Measurements from ENCODE around the gene COL8A1. TPM values are rescaled to one million over a fixed set of nuclear protein-coding genes. Genes with fewer than 3 reads are reported as not detected.

COL8A1 gene
- total RNA-seq, 1 donor from 2014 or later: 0.08 TPM

DNA sequence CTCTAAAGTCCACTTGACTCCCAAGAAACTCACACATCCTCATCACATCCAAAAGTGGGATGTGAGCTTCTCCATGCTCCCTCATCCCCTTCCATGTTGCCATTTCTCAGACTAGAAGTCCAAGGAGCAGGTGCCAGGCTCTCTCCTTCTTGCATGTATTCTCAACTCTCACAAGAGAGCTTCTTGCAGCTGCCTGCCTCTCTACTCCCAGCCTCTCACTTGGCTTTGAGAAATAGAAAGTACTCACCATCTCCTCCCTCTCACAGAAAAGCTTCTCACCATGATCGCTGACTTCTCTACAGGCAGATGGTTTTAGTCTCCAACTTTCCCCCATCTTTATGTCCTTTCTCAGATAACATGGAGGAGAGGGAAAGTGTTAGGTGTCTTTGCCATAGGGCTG, 26.6 kb downstream of the COL8A1 start:
- H3K27ac Mint-ChIP-seq: no peak overlapping the region

GRCh38 chr3:99666201-99666600, 27.8 kb downstream of the COL8A1 start:
- Mint-ChIP-seq H3K4me1 (ENCODE audit: low read depth) (no peaks in the 10 kb centered on the region), H3K27me3 (ENCODE audit: insufficient read depth) (peaks cover 11% of the 10 kb centered on the region), H3K27ac (no peak overlapping the region), H3K36me3 (ENCODE audit: low read depth) (no peaks in the 10 kb centered on the region), H3K4me3 (no peak overlapping the region), H3K9me3 (no peaks in the 10 kb centered on the region)
- intact Hi-C loops (cut with micrococcal nuclease): no loop called here
- no peak for DNase-seq (ENCODE audit: low spot score)

More for the DNA sequence above, 26.6 kb downstream of the COL8A1 start:
- no peak for DNase-seq (ENCODE audit: low spot score)
- no peak overlapping the region for H3K4me3 Mint-ChIP-seq
- intact Hi-C loops (cut with micrococcal nuclease): no loop called here
- no peaks in the 10 kb centered on the region for H3K4me1 Mint-ChIP-seq (ENCODE audit: low read depth)
- no peaks in the 10 kb centered on the region for H3K9me3 Mint-ChIP-seq
- peaks cover 9% of the 10 kb centered on the region for H3K27me3 Mint-ChIP-seq (ENCODE audit: insufficient read depth)
- no peaks in the 10 kb centered on the region for H3K36me3 Mint-ChIP-seq (ENCODE audit: low read depth)

- Mint-ChIP-seq H3K4me3 (no peak overlapping the region), H3K4me1 (ENCODE audit: low read depth) (no peaks in the 10 kb centered on the region), H3K27me3 (ENCODE audit: insufficient read depth) (peaks cover 16% of the 10 kb centered on the region), H3K27ac (no peak overlapping the region), H3K36me3 (ENCODE audit: low read depth) (no peaks in the 10 kb centered on the region), H3K9me3 (no peaks in the 10 kb centered on the region)
- no peak for DNase-seq (ENCODE audit: low spot score)
- intact Hi-C loops (cut with micrococcal nuclease): no loop called here
These were observed 29.6 kb downstream of the COL8A1 start for GRCh38 chr3:99668044-99668443.

GRCh38 chr3:99669879-99670555, 31.6 kb downstream of the COL8A1 start:
- intact Hi-C loops (cut with micrococcal nuclease): no loop called here
- DNase-seq (ENCODE audit: low spot score): no peak
- H3K36me3 Mint-ChIP-seq (ENCODE audit: low read depth): no peaks in the 10 kb centered on the region
- no peak overlapping the region for H3K27ac Mint-ChIP-seq
- H3K27me3 Mint-ChIP-seq (ENCODE audit: insufficient read depth): peaks cover 16% of the 10 kb centered on the region
- no peaks in the 10 kb centered on the region for H3K9me3 Mint-ChIP-seq
- H3K4me3 Mint-ChIP-seq: no peak overlapping the region
- H3K4me1 Mint-ChIP-seq (ENCODE audit: low read depth): no peaks in the 10 kb centered on the region

DNA sequence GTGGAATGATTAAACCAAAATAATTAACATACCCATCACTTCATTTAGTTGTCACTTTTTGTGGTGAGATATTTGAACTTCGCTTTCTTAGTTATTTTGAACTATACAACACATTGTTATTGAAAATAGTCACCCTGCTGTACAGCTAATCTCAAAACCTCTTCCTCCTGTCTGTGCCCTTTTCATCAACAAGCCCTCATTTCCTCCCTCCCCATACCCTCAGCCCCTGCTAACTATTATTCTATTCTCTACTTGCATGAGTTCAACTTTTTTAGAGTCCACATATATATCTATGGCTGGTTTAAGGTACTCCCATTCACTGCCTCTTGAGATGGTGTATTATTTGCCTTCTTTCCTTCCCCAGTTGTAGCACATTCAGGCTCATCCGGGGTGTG, 32.2 kb downstream of the COL8A1 start:
- intact Hi-C loops (cut with micrococcal nuclease): no loop called here
- Mint-ChIP-seq H3K9me3 (no peaks in the 10 kb centered on the region), H3K4me3 (no peak overlapping the region), H3K36me3 (ENCODE audit: low read depth) (no peaks in the 10 kb centered on the region), H3K4me1 (ENCODE audit: low read depth) (no peaks in the 10 kb centered on the region), H3K27ac (no peak overlapping the region), H3K27me3 (ENCODE audit: insufficient read depth) (peaks cover 16% of the 10 kb centered on the region)
- DNase-seq (ENCODE audit: low spot score): no peak

- intact Hi-C loops (cut with micrococcal nuclease): no loop called here
- Mint-ChIP-seq H3K4me1 (ENCODE audit: low read depth) (no peaks in the 10 kb centered on the region), H3K27ac (no peak overlapping the region), H3K27me3 (ENCODE audit: insufficient read depth) (peaks cover 7% of the 10 kb centered on the region), H3K36me3 (ENCODE audit: low read depth) (no peaks in the 10 kb centered on the region), H3K4me3 (no peak overlapping the region), H3K9me3 (no peaks in the 10 kb centered on the region)
- DNase-seq (ENCODE audit: low spot score): no peak
These were observed 35.8 kb downstream of the COL8A1 start for GRCh38 chr3:99674086-99674789.

DNA sequence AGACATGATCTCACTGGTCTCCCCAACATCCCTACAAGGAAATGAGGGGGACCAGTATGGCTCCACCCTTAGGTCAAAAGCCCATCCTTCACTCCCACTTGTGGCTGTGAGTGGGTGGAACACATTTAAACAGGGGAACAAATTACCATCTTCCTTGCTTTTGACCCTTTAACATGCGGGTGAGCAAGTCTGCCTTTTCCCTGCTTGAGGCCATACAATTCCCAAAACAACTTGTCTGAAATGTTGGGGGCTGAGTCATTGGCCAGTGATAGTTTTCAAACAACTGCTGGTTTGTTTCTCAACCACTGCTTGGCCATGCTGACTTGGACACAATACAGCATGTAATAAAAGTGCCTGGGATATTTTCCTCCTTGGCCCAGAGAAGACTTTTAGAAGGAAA, 39.6 kb downstream of the COL8A1 start:
- no peak overlapping the region for H3K4me3 Mint-ChIP-seq
- no peaks in the 10 kb centered on the region for H3K9me3 Mint-ChIP-seq
- no peak for DNase-seq (ENCODE audit: low spot score)
- H3K27ac Mint-ChIP-seq: no peak overlapping the region
- no peaks in the 10 kb centered on the region for H3K36me3 Mint-ChIP-seq (ENCODE audit: low read depth)
- intact Hi-C loops (cut with micrococcal nuclease): no loop called here
- H3K4me1 Mint-ChIP-seq (ENCODE audit: low read depth): no peaks in the 10 kb centered on the region
- peaks cover 2% of the 10 kb centered on the region for H3K27me3 Mint-ChIP-seq (ENCODE audit: insufficient read depth)

DNA sequence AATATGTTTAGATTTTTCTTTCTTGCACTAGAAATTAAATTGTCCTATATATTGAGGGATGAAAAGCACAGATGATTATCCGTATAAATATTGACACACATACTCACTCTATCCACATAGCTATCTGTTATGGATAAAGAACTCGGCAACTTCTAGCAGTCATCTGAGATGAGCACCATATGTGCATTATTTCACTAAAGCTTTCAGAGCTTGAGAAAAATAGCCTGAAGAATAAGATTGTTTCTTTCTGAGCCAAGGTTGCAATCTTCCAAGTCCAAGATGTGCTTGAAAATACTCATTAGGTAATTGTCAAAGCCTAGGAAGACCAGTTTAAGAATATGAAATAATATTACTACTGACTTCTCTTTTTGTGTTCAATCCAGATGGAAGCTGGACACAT, 40.5 kb downstream of the COL8A1 start:
- no peak for DNase-seq (ENCODE audit: low spot score)
- H3K27ac Mint-ChIP-seq: no peak overlapping the region
- no peaks in the 10 kb centered on the region for H3K4me1 Mint-ChIP-seq (ENCODE audit: low read depth)
- intact Hi-C loops (cut with micrococcal nuclease): no loop called here
- H3K4me3 Mint-ChIP-seq: no peak overlapping the region
- H3K36me3 Mint-ChIP-seq (ENCODE audit: low read depth): no peaks in the 10 kb centered on the region
- peaks cover 2% of the 10 kb centered on the region for H3K27me3 Mint-ChIP-seq (ENCODE audit: insufficient read depth)
- H3K9me3 Mint-ChIP-seq: no peaks in the 10 kb centered on the region

GRCh38 chr3:99681512-99681911, 43.1 kb downstream of the COL8A1 start:
- Mint-ChIP-seq H3K36me3 (ENCODE audit: low read depth) (no peaks in the 10 kb centered on the region), H3K9me3 (no peaks in the 10 kb centered on the region), H3K4me1 (ENCODE audit: low read depth) (no peaks in the 10 kb centered on the region), H3K27me3 (ENCODE audit: insufficient read depth) (peaks cover 5% of the 10 kb centered on the region), H3K4me3 (no peak overlapping the region), H3K27ac (no peak overlapping the region)
- intact Hi-C loops (cut with micrococcal nuclease): no loop called here
- no peak for DNase-seq (ENCODE audit: low spot score)

DNA sequence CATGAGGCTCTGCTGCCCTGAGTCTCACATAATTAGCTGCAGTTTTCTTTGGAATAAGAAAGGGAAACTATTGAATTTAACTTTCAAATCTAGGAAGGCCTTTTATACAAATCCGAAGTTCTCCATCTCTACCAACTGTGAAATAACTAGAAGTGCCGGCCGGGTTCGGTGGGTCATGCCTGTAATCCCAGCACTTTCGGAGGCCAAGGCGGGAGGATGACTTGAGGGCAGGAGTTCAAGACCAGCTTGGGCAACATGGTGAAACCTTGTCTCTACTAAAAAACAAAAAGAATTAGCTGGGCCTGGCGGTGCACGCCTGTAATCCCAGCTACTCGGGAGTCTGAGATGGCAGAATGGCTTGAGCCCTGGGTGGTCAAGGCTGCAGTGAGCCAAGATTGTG, 43.6 kb downstream of the COL8A1 start:
- intact Hi-C loops (cut with micrococcal nuclease): no loop called here

DNA sequence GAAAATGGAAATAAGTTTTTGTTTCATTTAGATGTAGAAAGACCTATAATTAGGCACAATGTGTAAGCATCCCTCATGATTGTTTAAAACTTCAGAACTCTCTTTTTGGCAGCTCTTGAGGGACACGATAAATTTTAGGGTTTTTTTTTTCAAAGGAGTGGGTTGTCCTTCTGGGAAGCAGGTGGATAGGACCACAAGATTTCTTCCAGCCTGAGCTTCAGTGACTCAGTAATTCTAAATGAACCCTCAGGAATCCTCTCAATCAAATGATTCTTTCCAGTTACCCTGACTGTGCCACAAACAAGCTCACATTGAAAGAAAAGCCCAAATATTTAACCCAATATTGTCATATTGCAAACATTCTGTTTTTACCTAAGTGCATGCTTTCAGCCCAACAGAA, 45.1 kb downstream of the COL8A1 start:
- Mint-ChIP-seq H3K27me3 (ENCODE audit: insufficient read depth) (peaks cover 5% of the 10 kb centered on the region), H3K27ac (no peak overlapping the region), H3K4me3 (no peak overlapping the region), H3K4me1 (ENCODE audit: low read depth) (no peaks in the 10 kb centered on the region), H3K9me3 (no peaks in the 10 kb centered on the region), H3K36me3 (ENCODE audit: low read depth) (no peaks in the 10 kb centered on the region)
- intact Hi-C loops (cut with micrococcal nuclease): no loop called here
- DNase-seq (ENCODE audit: low spot score): no peak

More for the DNA sequence above, 43.6 kb downstream of the COL8A1 start:
- no peaks in the 10 kb centered on the region for H3K9me3 Mint-ChIP-seq
- H3K27ac Mint-ChIP-seq: no peak overlapping the region
- DNase-seq (ENCODE audit: low spot score): no peak
- H3K36me3 Mint-ChIP-seq (ENCODE audit: low read depth): no peaks in the 10 kb centered on the region
- H3K4me1 Mint-ChIP-seq (ENCODE audit: low read depth): no peaks in the 10 kb centered on the region
- H3K27me3 Mint-ChIP-seq (ENCODE audit: insufficient read depth): peaks cover 5% of the 10 kb centered on the region
- no peak overlapping the region for H3K4me3 Mint-ChIP-seq

- Mint-ChIP-seq H3K4me3 (no peak overlapping the region), H3K9me3 (no peaks in the 10 kb centered on the region), H3K4me1 (ENCODE audit: low read depth) (no peaks in the 10 kb centered on the region), H3K36me3 (ENCODE audit: low read depth) (no peaks in the 10 kb centered on the region), H3K27me3 (ENCODE audit: insufficient read depth) (peaks cover 5% of the 10 kb centered on the region), H3K27ac (no peak overlapping the region)
- intact Hi-C loops (cut with micrococcal nuclease): no loop called here
- DNase-seq (ENCODE audit: low spot score): no peak
These were observed 45.5 kb downstream of the COL8A1 start for GRCh38 chr3:99683876-99684275.

DNA sequence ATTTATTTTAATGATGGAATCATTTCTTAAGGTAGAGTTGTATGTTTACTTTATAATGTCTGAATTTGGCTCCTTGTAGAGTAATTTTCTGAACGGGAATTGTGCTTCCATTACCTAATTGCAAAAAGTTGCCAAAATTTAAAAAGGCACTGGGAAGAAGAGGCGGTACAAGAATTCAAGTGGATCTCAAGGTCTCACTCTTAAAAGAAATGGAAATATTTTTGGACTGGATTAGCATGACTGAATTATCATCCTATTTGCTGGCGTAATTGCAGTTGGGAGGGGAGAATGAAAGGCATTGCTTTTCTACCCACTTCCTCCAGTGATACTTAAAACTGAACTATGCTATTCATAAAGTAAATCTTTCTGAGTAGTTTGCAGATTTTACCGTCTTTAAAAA, 46.2 kb downstream of the COL8A1 start:
- DNase-seq (ENCODE audit: low spot score): no peak
- Mint-ChIP-seq H3K4me3 (no peak overlapping the region), H3K27me3 (ENCODE audit: insufficient read depth) (peaks cover 5% of the 10 kb centered on the region), H3K4me1 (ENCODE audit: low read depth) (no peaks in the 10 kb centered on the region), H3K27ac (no peak overlapping the region), H3K36me3 (ENCODE audit: low read depth) (no peaks in the 10 kb centered on the region), H3K9me3 (no peaks in the 10 kb centered on the region)
- intact Hi-C loops (cut with micrococcal nuclease): loop anchor here (5.0 kb wide), 1 partner anchor 662 kb away; no protein-coding TSS in a partner anchor

Data from activated T-helper 1 cell treated with anti-CD3 and anti-CD28 coated beads, Interleukin-12 subunit alpha, Interleukin-12 subunit beta, Interleukin-2, Interleukin-4 antibody, amounts not matched to agents 30 ng/mL and 10 ng/mL and 1 ng/mL, durations not matched to agents 14 hours and 24 hours and 36 hours (primary cell).